A673 (cell line): ENCODE results near the gene PDLIM4.

Experiments used
- EZH2 ChIP-seq: fragments of 200-600 bp; sonication (generic); IDR thresholded peaks from 2 replicates; pipeline ENCODE4 v1.6.1; 2017; ENCODE audit warnings: borderline replicate concordance, low read depth, mild to moderate bottlenecking, mixed read lengths, antibody characterized with exemption, low read length; ENCODE audit not compliant: poor library complexity, severe bottlenecking
- TF ChIP-seq, protein P1 (sequence below): fragments of 300-800, 200-600 bp; sonication (generic); conservative IDR thresholded peaks from 2 replicates; pipeline ENCODE4 v1.5.1; 2017; ENCODE audit warnings: low read depth, mild to moderate bottlenecking, antibody characterized with exemption, low read length, moderate library complexity, mixed read lengths

- TF ChIP-seq, protein P1, sequence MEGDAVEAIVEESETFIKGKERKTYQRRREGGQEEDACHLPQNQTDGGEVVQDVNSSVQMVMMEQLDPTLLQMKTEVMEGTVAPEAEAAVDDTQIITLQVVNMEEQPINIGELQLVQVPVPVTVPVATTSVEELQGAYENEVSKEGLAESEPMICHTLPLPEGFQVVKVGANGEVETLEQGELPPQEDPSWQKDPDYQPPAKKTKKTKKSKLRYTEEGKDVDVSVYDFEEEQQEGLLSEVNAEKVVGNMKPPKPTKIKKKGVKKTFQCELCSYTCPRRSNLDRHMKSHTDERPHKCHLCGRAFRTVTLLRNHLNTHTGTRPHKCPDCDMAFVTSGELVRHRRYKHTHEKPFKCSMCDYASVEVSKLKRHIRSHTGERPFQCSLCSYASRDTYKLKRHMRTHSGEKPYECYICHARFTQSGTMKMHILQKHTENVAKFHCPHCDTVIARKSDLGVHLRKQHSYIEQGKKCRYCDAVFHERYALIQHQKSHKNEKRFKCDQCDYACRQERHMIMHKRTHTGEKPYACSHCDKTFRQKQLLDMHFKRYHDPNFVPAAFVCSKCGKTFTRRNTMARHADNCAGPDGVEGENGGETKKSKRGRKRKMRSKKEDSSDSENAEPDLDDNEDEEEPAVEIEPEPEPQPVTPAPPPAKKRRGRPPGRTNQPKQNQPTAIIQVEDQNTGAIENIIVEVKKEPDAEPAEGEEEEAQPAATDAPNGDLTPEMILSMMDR, result no peak
- TF ChIP-seq EZH2, result no peak
These were observed 12.8 kb downstream of the PDLIM4 start for GRCh38 chr5:132270335-132270665.
